Astrocyte of the cerebellum (primary cell): ENCODE results near the gene KCND3.

Experiments used
- DNase-seq: peaks from one replicate; pipeline ENCODE4 v3.0.0-alpha.2; 2011; ENCODE audit warnings: low read depth
- H3K4me3 ChIP-seq: 2 replicates; pipeline ENCODE4 v1.5.1; 2011; ENCODE audit warnings: mild to moderate bottlenecking, low read depth, low read length, moderate library complexity
- in situ Hi-C: cut with HindIII; loops from 2 replicates; pipeline ENCODE4 v1.10.0; 2017; ENCODE audit warnings: low sequenced_read_pairs
- TF ChIP-seq, protein P1 (sequence below): IDR thresholded peaks from 2 replicates; pipeline ENCODE4 v1.5.1; 2012; ENCODE audit warnings: low read length, low read depth, moderate library complexity, mild to moderate bottlenecking; ENCODE audit errors: missing control alignments

KCND3 gene

DNA sequence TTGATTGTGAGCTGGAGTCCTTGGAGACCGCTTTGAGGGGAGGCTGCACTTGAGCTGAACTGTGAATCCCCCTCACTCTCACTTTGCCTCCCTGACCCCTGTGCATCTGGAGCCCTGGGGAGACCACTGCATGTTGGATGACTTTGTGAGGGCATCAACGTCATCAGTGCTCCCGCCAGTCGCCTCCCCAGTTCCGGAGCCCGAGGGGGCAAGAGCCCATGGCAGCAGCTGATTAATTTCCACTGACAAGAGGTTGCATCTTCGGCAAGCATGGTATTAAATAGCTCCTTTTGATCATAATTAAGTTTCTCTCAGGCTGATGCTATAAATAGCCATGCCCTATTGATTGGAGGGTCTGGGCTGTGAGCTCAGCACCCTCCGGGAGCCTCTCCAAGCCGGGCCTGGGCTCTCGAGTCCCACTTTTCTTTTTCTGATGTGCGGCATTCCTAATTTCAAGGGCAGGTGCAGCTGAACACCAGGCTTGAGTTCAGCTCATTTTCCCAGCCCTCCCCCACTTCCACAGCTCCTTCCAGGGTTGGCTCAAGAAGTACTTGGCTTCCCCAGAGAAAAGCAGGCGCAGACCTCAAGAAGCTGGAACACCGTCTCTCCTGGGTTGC is 33.2 kb downstream of the KCND3 start:
- in situ Hi-C loops = no loop called here
- no peak for DNase-seq
- TF ChIP-seq, protein P1, sequence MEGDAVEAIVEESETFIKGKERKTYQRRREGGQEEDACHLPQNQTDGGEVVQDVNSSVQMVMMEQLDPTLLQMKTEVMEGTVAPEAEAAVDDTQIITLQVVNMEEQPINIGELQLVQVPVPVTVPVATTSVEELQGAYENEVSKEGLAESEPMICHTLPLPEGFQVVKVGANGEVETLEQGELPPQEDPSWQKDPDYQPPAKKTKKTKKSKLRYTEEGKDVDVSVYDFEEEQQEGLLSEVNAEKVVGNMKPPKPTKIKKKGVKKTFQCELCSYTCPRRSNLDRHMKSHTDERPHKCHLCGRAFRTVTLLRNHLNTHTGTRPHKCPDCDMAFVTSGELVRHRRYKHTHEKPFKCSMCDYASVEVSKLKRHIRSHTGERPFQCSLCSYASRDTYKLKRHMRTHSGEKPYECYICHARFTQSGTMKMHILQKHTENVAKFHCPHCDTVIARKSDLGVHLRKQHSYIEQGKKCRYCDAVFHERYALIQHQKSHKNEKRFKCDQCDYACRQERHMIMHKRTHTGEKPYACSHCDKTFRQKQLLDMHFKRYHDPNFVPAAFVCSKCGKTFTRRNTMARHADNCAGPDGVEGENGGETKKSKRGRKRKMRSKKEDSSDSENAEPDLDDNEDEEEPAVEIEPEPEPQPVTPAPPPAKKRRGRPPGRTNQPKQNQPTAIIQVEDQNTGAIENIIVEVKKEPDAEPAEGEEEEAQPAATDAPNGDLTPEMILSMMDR = no peak
- no peak overlapping the region for H3K4me3 ChIP-seq

DNA sequence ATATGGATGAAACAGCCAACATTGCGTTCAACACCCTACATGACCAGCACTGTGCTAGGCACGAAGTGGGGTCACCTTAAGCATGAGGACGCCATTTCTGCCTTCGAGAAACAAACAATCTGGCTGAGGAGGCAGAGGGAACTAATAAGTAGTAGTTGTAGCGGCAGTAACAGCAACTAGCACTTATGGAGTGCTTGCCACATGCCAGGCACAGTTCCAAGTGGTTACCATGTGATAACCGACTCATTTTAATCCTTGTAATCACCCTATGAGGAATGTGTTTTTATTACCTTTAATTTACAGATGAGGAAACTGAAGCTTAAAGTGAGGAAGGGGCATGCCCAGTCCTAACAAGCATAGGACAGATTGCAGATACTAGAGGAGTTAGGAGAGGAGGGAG is 33.7 kb downstream of the KCND3 start:
- TF ChIP-seq, protein P1 = no peak
- H3K4me3 ChIP-seq = no peak overlapping the region
- no peak for DNase-seq
- in situ Hi-C loops = no loop called here

DNA sequence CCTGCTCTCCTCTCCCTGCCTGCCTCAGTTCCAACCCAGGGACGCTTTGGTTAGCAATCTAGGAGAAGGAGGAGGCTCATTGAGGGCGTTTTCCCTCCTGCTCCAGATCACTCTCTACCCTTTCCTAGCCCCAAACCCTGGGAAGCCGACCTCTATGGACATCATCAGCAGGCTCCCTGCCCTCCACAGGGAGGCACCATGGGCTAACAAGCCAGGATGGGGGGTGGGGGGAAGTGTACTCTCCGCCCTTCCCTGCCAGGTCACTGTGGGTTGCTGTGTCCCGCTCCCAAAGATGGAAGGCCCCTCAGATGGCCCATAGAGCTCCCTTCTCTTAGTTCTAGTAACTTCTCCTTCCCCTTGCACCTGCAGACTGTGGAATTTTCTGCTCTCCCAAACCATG is 35.7 kb downstream of the KCND3 start:
- no peak for DNase-seq
- TF ChIP-seq, protein P1 = no peak
- in situ Hi-C loops = no loop called here
- H3K4me3 ChIP-seq = no peak overlapping the region

DNA sequence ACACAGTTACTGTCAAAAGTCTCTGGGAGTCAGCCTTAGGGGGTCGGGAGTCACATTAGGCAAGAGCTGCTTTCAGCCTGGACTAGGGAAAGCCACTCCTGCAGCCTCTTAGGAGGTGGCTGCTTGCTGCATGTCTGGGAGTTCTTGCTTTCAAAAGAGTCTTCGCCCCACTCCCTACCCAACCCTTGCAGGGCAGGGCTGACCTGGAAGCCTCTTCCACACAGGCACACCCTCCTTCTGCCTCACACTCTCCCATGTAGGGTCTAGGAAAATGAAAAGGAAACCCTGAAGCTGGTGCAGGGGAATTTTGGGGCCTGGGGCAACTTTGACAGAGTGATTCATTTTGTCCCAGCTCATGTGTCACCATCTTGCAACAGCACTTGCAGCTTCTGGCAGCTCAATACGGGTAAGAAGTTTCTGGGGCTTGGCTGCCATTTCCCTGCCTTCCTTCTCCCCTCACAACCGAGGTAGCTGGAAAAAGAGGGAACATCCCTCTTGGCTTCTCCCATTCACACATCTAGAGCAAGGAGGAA is 37.3 kb downstream of the KCND3 start:
- no peak overlapping the region for H3K4me3 ChIP-seq
- TF ChIP-seq, protein P1 = no peak
- DNase-seq = no peak
- in situ Hi-C loops = no loop called here

DNA sequence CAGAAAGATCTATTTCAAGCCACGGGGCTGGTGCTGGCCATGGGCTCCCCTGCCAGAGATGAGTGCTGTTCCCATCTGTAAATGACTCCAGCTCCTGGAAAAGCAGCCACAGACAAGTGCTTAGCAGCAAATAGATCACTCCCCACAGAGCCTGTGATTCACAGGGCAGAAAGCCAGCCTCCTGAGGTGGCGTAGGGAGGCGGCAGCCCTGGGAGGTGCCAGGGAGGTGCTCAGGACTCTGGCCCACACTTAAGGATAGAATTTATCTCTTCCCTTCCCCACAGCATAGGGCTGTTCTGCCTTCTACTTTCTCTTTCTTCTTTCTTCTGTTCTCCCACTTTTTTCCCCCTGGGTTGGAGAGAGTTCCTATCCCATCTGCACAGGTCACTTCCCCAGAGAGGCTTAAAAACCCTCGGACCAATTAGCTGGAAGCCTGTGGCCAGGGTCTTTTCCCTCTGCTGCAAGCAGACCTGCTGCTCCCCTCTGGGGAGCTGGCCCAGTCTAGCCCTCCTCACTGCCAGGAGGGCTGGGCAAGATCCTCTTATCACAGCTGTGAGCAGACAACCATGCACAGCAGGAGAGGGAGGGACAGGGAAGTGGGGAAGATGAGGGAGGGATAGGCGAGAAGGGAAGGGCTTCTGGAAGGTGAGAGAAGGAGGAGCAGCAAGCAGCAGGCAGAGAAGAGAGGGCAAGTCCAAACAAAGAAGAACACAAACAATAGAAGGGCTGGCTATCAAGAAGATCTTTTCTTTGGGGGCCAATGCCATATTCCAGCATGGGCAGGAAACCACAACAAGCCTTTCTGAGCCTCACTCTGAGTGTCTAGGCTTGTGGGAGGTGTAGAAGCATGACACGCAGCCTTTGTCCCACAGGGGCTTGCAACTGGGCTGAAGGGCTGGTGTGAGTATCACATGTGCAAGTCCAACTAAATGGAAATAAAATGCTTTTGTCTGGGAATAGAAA is 41.0 kb downstream of the KCND3 start:
- in situ Hi-C loops = no loop called here
- H3K4me3 ChIP-seq = no peak overlapping the region
- TF ChIP-seq, protein P1 = no peak
- no peak for DNase-seq

DNA sequence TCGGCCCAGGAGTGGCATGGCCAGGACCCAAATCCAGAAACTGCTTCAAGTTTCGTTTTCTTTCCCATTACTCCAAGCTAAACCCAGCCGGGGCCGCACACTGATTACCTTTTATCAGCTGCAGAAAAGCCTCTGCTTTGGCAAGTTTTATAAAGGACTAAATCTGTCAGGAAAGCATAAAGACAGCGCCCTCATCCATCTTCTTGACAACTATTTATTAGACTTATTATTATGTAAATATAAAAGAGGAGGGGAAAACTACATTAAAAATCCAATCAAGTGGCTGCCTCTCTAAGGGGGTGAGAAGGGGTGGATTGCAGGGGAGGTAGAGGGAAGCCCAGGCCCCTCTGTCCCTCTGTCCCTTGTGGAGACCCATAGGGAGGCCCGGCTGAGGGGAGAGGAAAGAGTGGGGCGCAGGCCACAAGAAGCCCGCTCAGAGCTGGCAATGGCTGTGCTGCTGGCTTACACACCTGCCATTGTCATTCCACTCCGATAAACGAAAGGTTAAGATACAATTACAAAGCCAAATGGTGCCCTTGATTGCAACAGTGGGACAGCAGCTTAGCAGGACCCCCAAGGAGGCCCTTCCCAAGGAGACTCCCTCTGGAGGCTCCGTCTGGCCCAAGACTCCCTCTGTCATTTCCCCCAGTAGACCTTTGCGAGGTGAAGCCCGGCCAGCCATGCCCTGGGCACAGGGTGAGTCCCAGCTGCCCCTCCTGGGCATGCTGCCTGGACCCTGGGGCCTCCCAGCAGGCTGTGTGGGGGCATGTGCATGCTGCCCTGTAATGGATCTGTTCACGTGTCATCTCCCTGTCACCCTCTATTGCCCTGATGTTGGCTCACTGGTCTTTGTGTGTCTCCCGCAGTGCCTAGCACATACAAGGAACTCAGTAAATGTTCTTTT is 45.4 kb downstream of the KCND3 start:
- in situ Hi-C loops = no loop called here

More for the DNA sequence above, 45.4 kb downstream of the KCND3 start:
- no peak overlapping the region for H3K4me3 ChIP-seq
- no peak for DNase-seq
- TF ChIP-seq, protein P1 = no peak
